Measurements from ENCODE around the gene JAM3. TPM values are rescaled to one million over a fixed set of nuclear protein-coding genes. Genes with fewer than 3 reads are reported as not detected.

Gene JAM3
- total RNA-seq, 2 donors from 2014 or later = 9.6 to 13.2 TPM

DNA sequence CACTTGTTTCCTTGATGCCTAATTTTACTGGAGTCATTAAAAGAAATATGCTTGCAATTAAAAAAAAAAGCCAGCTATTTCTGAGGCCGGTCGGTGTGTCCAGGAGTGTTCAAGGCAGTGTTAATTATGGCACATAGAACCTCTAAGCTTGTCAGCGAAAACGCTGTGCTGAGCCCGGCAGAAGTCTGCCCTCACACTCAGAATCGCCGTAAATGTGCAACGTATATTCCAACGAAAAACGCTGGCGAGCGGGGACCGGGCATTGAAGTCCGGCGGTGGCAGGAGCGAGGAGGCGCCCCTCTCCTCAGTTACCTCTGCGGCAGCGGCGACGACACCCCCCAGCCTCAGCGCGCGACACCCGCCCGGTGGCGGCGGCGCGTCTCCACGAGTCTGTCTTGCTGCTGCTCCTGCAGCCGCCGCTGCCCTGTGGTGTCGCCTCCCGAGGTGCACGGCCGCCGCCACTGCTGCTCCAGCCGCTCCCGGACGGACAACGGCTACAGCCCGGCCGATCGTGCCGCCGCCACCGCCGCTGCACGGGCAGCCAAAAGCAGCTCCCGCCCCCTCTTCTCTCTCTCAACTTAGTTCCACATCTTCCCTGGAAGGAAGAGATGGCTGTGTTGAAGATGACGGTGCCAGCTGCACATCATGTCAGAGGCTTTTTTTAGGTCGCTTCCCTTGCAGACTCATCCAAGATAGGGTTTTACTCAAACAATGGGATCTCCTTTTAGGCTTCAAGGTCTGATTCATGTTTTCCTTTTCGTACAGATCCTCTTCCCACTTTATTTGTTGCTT lies 56.0 kb downstream of the JAM3 start:
- H3K4me1 ChIP-seq = peaks cover 10% of the 10 kb centered on the region
- peak overlapping the region in 2 of 4 donors; percentile 17 to 30 for H3K27ac ChIP-seq
- peak in 1 of 7 experiments; percentile 5 for TF ChIP-seq CTCF (IDR thresholded peaks at IDR 0.05)
- no peak for TF ChIP-seq POLR2A (IDR thresholded peaks at IDR 0.05)
- DNase-seq (peak; percentile 28 to 66 (median 44)), ATAC-seq (peak; percentile 66)
- no peaks in the 10 kb centered on the region for H3K36me3 ChIP-seq (replicated peaks in 1 of 2; ENCODE audit: insufficient read depth in 1 of 2, low read depth in 2 of 2)
- intact Hi-C loops (cut with DNase I) = no loop called here
- no peak overlapping the region for H3K4me3 ChIP-seq
- H3K27me3 ChIP-seq = no peaks in the 10 kb centered on the region
- no peaks in the 10 kb centered on the region for H3K9me3 ChIP-seq
- 4 to 20% methylated on average over 13 to 54 of the region's 54 CpGs for WGBS, 2 donors

GRCh38 chr11:134125507-134125906 lies 56.6 kb downstream of the JAM3 start:
- no peak overlapping the region for H3K4me3 ChIP-seq
- H3K27me3 ChIP-seq = no peaks in the 10 kb centered on the region
- intact Hi-C loops (cut with DNase I) = no loop called here
- no peaks in the 10 kb centered on the region for H3K36me3 ChIP-seq (replicated peaks in 1 of 2; ENCODE audit: insufficient read depth in 1 of 2, low read depth in 2 of 2)
- H3K4me1 ChIP-seq = peaks cover 10% of the 10 kb centered on the region
- H3K9me3 ChIP-seq = no peaks in the 10 kb centered on the region
- DNase-seq (no peak), ATAC-seq (no peak)
- TF ChIP-seq CTCF (IDR thresholded peaks at IDR 0.05) (no peak), POLR2A (IDR thresholded peaks at IDR 0.05) (no peak)
- 82 to 87% methylated on average over 9 of the region's 9 CpGs for WGBS, 2 donors
- peak overlapping the region in 1 of 4 donors; percentile 17 for H3K27ac ChIP-seq

GRCh38 chr11:134126217-134126822 lies 57.4 kb downstream of the JAM3 start:
- no peaks in the 10 kb centered on the region for H3K36me3 ChIP-seq (replicated peaks in 1 of 2; ENCODE audit: insufficient read depth in 1 of 2, low read depth in 2 of 2)
- no peak for ATAC-seq
- intact Hi-C loops (cut with DNase I) = no loop called here
- no peaks in the 10 kb centered on the region for H3K27me3 ChIP-seq
- H3K9me3 ChIP-seq = no peaks in the 10 kb centered on the region
- WGBS, 2 donors = 87 to 100% methylated on average over 1 of the region's 1 CpG
- no peak overlapping the region for H3K27ac ChIP-seq
- TF ChIP-seq POLR2A (IDR thresholded peaks at IDR 0.05) (no peak), CTCF (IDR thresholded peaks at IDR 0.05) (no peak)
- H3K4me3 ChIP-seq = no peak overlapping the region
- no peak for DNase-seq
- peaks cover 10% of the 10 kb centered on the region for H3K4me1 ChIP-seq

DNA sequence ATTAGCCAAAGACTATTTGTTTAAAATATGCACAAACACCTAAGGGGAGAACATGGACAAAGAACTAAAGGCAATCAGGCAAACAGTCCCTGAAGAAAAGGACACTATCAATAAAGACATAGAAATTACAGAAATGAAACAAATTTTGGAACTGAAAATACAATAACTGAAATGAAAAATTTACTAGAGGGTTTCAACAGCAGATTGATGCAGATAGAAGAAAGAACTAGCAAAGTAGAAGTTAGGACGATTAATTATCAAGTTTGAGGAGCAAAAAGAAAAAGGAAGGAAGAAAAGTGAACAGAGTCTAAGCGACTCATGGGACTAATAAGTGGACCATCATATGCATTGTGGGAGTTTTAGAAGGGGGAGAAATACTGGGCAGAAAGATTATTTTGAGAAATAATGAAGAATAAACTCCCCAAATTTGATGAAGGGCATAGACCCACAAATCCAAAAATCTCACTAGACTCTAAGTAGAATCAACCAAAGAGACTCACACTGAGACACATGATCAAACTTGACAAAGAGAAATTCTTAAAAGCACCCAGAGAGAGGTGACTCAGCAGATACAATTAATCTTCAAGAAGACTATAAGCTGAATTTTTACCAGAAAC lies 62.9 kb downstream of the JAM3 start:
- H3K4me3 ChIP-seq = no peak overlapping the region
- no peak for ATAC-seq
- H3K27ac ChIP-seq = no peak overlapping the region
- H3K27me3 ChIP-seq = no peaks in the 10 kb centered on the region
- intact Hi-C loops (cut with DNase I) = loop anchor here (10.0 kb wide), 1 partner anchor 77 kb away; no protein-coding TSS in a partner anchor
- H3K4me1 ChIP-seq = no peaks in the 10 kb centered on the region
- whole genome bisulfite sequencing, 2 donors = 57 to 78% methylated on average over 2 of the region's 2 CpGs
- H3K36me3 ChIP-seq (replicated peaks in 1 of 2; ENCODE audit: insufficient read depth in 1 of 2, low read depth in 2 of 2) = no peaks in the 10 kb centered on the region
- H3K9me3 ChIP-seq = peaks cover 0 to 4% (median 0%) of the 10 kb centered on the region in 3 donors
- no peak for DNase-seq
- TF ChIP-seq CTCF (IDR thresholded peaks at IDR 0.05) = no peak
- TF ChIP-seq POLR2A (IDR thresholded peaks at IDR 0.05) = no peak
